ENCODE results near the gene SNRPD1.
"Not testable (repeated sequence)": the region's sequence is repeated elsewhere in the genome, so short reads cannot be mapped to it uniquely, and the experiment has no call there.

The SNRPD1 gene

DNA sequence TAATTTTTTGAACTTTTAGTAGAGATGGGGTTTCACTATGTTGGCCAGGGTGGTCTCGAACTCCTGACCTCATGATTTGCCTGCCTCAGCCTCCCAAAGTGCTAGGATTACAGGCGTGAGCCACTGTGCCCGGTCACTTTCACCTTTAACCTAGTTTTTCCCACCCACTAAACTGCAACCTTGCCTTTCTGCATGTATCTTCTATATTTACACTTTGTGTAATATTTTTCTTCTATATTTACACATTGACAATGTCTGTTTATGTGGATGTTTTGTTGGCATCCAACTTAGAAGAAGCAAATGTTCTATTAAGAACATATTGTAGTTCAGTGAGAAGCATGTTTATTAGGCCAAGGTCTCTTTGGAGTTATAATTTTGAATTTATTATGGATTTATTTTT is 26.7 kb downstream of the SNRPD1 start:
- DNase-seq: no peak

GRCh38 chr18:21640375-21640774 is 28.3 kb downstream of the SNRPD1 start:
- not testable (repeated sequence) for DNase-seq

DNA sequence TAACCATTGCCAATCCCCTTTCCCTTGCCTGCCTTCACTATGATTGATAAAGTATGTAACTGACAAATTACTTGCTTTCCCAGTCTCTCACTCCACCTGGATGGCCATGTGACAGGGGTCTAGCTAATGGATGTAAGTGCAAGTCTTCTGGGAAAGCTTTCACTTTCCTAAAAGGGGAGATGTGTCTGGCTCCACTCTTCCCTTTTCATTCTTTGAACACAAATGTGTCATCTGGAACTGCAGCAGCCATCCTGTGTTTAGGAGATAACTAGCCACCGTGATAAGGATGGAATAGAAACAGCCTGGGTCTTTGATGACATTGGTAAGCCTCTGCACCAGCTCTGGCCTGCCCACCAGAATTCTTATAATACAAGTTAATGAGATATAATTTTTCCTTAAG is 38.2 kb downstream of the SNRPD1 start:
- DNase-seq: peak; percentile 75

DNA sequence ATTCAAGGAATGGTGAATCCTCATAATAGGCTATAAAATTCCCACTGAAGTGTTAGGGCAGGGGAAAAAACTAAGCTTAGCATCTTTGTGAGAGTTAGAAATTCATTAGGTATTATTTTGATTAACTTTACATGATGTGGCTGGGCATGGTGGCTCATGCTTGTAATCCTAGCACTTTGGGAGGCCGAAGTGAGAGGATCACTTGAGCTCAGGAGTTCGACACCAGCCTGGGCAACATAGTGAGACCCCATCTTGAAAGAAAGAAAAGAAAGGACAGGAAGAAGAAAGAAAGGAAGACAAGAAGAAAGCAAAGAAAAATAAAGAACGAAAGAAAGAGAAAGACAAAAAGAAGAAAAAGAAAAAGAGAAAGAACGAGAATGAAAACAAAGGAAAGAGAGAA is 40.0 kb downstream of the SNRPD1 start:
- no peak for DNase-seq

- DNase-seq: no peak
These were observed 41.2 kb downstream of the SNRPD1 start for GRCh38 chr18:21653361-21653760.

- DNase-seq: no peak
These were observed 44.3 kb downstream of the SNRPD1 start for GRCh38 chr18:21656402-21656801.

- DNase-seq: no peak
These were observed 48.0 kb downstream of the SNRPD1 start for GRCh38 chr18:21660078-21660477.

DNA sequence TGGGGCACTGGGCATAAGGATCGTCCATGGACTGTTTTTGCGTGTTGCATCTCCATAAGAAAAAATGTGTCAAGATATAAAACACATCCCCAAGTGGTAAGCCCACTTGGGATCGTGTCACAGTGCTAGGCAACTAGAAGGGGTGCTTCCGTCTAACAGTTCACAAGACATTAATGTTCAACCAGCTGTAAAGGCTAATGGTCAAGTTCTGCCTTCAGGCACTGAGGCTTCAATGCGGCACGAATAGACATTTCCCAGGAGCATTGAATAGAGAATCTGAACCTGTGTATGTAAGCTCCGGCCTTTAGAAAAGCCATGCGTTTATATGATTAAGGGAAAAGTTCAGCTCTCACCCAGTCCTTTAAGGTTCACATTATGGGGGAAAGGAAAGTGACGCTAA is 50.5 kb downstream of the SNRPD1 start:
- no peak for DNase-seq

GRCh38 chr18:21663578-21663977 is 51.5 kb downstream of the SNRPD1 start:
- no peak for DNase-seq

GRCh38 chr18:21664069-21664468 is 52.0 kb downstream of the SNRPD1 start:
- no peak for DNase-seq

- no peak for DNase-seq
These were observed 57.7 kb downstream of the SNRPD1 start for GRCh38 chr18:21669736-21670285.

DNA sequence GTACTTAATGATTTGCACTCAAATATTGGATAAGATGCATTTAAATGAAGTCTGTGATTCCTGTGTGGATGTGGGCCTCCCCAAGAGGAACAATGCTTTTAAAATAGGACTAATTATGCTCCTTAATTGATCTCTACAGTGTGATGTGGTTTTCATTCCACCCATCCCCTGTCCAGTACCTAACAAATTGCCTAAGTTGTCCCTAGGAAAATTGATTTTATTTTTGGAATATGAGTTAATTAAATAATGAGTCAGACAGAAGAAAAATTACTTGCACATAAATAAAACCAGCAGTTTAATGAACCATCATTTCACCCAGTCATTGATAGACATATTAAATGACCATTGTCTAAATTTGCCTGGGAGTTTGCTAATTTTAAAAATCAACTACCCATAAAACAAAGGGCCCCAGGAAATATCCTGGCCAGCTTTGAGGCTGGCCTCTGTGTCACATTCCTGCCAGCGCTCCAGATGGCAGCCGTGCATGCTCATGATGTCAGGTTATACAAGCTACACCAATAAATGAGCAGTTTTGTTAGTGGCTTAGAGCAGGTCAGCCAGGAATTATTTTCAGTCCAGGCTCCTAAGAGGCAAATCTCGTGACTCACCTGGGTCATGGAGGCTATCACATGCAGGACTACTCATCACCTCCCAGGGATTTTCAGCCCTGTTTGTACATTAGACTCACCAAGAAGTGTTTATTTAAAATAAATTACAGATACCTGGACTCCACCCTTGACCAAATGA is 60.6 kb downstream of the SNRPD1 start:
- no peak for DNase-seq

GRCh38 chr18:21675354-21675753 is 63.2 kb downstream of the SNRPD1 start:
- DNase-seq: not testable (repeated sequence)

- peak; percentile 50 for DNase-seq
These were observed 66.7 kb downstream of the SNRPD1 start for GRCh38 chr18:21678859-21679258.

GRCh38 chr18:21680161-21680560 is 68.0 kb downstream of the SNRPD1 start:
- DNase-seq: no peak

GRCh38 chr18:21682371-21683051 is 70.4 kb downstream of the SNRPD1 start:
- DNase-seq: peak; percentile 74

Measured in hematopoietic multipotent progenitor cell treated with erythropoietin and hydrocortisone succinate and interleukin-3 and kit ligand, for 4 days (in vitro differentiated cells).